ENCODE measurements around the gene ACIN1. TPM values are rescaled to one million over a fixed set of nuclear protein-coding genes. Genes with fewer than 3 reads are reported as not detected.

Gene ACIN1
- total and polyA plus RNA-seq, 9 donors: 83.3 to 165 (median 135) TPM

GRCh38 chr14:23114120-23114458 lies 19.2 kb upstream of the ACIN1 start:
- no peak for DNase-seq
- no peaks in the 10 kb centered on the region for H3K36me3 ChIP-seq
- H3K27me3 ChIP-seq: no peaks in the 10 kb centered on the region
- no peaks in the 10 kb centered on the region for H3K9me3 ChIP-seq
- no peak overlapping the region for H3K4me3 ChIP-seq
- 55 to 65% (median 63%) methylated on average over 5 of the region's 5 CpGs for WGBS, 3 donors
- intact Hi-C loops (cut with DNase I): no loop called here
- H3K4me1 ChIP-seq (ENCODE audit: insufficient read depth): no peaks in the 10 kb centered on the region
- no peak overlapping the region for H3K27ac ChIP-seq
- no peak for TF ChIP-seq CTCF (IDR thresholded peaks at IDR 0.05)
- no peak for TF ChIP-seq POLR2A (IDR thresholded peaks at IDR 0.05)
- no peak for TF ChIP-seq EP300 (IDR thresholded peaks at IDR 0.05)

GRCh38 chr14:23113431-23114119 lies 18.6 kb upstream of the ACIN1 start:
- Histone ChIP-seq H3K4me1 (ENCODE audit: insufficient read depth) (no peaks in the 10 kb centered on the region), H3K27ac (no peak overlapping the region), H3K4me3 (no peak overlapping the region), H3K9me3 (no peaks in the 10 kb centered on the region), H3K36me3 (no peaks in the 10 kb centered on the region), H3K27me3 (no peaks in the 10 kb centered on the region)
- no peak for TF ChIP-seq CTCF (IDR thresholded peaks at IDR 0.05)
- TF ChIP-seq EP300 (IDR thresholded peaks at IDR 0.05): no peak
- TF ChIP-seq POLR2A (IDR thresholded peaks at IDR 0.05): no peak
- 39 to 41% (median 41%) methylated on average over 8 to 10 of the region's 10 CpGs for WGBS, 3 donors
- intact Hi-C loops (cut with DNase I): no loop called here
- DNase-seq: no peak

GRCh38 chr14:23112359-23113178 lies 17.6 kb upstream of the ACIN1 start:
- Histone ChIP-seq H3K4me1 (ENCODE audit: insufficient read depth) (no peaks in the 10 kb centered on the region), H3K36me3 (no peaks in the 10 kb centered on the region), H3K27ac (no peak overlapping the region), H3K27me3 (no peaks in the 10 kb centered on the region), H3K4me3 (no peak overlapping the region), H3K9me3 (no peaks in the 10 kb centered on the region)
- TF ChIP-seq CTCF (IDR thresholded peaks at IDR 0.05): no peak
- TF ChIP-seq POLR2A (IDR thresholded peaks at IDR 0.05): no peak
- TF ChIP-seq EP300 (IDR thresholded peaks at IDR 0.05): no peak
- DNase-seq: no peak
- WGBS, 3 donors: 61 to 63% (median 61%) methylated on average over 12 of the region's 12 CpGs
- intact Hi-C loops (cut with DNase I): no loop called here

- H3K9me3 ChIP-seq: no peaks in the 10 kb centered on the region
- H3K27me3 ChIP-seq: no peaks in the 10 kb centered on the region
- WGBS, 3 donors: 39 to 51% (median 48%) methylated on average over 5 of the region's 5 CpGs
- intact Hi-C loops (cut with DNase I): no loop called here
- H3K4me1 ChIP-seq (ENCODE audit: insufficient read depth): no peaks in the 10 kb centered on the region
- no peak overlapping the region for H3K27ac ChIP-seq
- H3K36me3 ChIP-seq: no peaks in the 10 kb centered on the region
- TF ChIP-seq POLR2A (IDR thresholded peaks at IDR 0.05): no peak
- no peak for TF ChIP-seq EP300 (IDR thresholded peaks at IDR 0.05)
- no peak for TF ChIP-seq CTCF (IDR thresholded peaks at IDR 0.05)
- no peak overlapping the region for H3K4me3 ChIP-seq
- DNase-seq: no peak
Observed at GRCh38 chr14:23110579-23111365, 15.8 kb upstream of the ACIN1 start.

All from ovary (tissue), 9 donors.